Right ventricle myocardium superior (tissue), 1 donor: ENCODE data around the gene TRIO. TPM values are rescaled to one million over a fixed set of nuclear protein-coding genes. Genes with fewer than 3 reads are reported as not detected.
A peak's percentile ranks its signal among the peaks of the same experiment; 100 is the strongest.
"Not testable (repeated sequence)": the region's sequence is repeated elsewhere in the genome, so short reads cannot be mapped to it uniquely, and the experiment has no call there.

Experiments used
- ATAC-seq: fragments of 200-7000 bp; cut with Tn5 transposase; one replicate; pipeline ENCODE4 v1.9.1; 2020; ENCODE audit warnings: mild to moderate bottlenecking; ENCODE audit not compliant: poor library complexity
- DNase-seq: peaks from one replicate; pipeline ENCODE4 v3.0.0-alpha.2; 2020
- intact Hi-C: fragments of 100-400 bp; cut with DNase I; formaldehyde crosslinking; loops from one replicate; pipeline ENCODE4 v1.11.2; 2022
- total RNA-seq: library from RNA; stranded (reverse); fragmentation: NEBNext Ultra II Directional; extraction: Animal tissue kit (Norgen Biotek cat#: 25700); gene quantifications from one replicate; pipeline ENCODE4 v1.2.1, GENCODE V29; 2021
- donor health status: DM: no; HTN: yes; CAD: no; lungs with severe emphysema.

TRIO gene
- total RNA-seq, 1 donor from 2014 or later = 56.0 TPM

DNA sequence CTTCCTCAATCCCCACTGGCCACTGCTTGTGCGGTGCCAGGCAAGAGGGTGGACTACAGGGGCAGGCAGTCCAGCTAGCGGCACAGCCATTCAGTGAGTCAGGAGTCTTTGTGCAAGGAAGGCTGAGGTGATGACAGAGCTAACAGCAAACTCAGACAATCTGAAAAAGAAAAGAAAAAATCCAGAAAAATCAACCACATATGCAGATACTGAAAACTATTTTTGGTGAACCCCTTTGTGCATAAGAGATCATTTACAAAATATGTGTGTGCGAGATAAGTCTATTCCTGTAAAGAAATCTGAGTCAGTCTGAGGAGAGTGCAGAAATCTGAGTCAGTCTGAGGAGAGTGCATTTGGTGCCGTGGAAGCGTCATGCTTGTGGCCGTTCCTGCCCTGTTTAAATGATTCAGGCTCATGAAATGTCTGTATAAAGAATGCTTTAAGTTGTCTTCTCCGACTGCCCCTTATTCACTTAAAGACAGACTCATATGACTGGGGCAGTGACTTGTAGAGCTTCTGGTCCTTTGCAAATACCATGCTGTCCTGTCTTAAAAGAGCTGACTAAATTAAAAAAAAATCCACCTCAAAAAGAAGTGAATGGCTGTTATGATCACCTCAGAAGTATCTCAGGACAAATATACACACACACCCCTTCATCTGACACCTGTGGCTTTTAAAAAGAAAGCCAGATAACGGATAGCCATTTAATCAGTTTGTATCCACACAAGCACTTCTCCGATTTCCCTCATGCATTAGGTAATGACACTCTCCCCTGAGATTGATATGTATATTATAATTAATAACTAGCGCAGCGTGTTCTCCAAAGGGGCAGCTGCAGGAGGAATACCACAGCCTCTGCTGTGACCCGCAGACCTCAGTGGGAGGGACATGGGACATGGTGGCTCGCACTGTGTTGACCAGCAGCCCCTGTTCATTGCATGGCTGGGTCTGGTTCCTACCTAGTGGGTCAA, 47.3 kb downstream of the TRIO start:
- ATAC-seq = peak; percentile 65
- intact Hi-C loops = no loop called here
- no peak for DNase-seq

DNA sequence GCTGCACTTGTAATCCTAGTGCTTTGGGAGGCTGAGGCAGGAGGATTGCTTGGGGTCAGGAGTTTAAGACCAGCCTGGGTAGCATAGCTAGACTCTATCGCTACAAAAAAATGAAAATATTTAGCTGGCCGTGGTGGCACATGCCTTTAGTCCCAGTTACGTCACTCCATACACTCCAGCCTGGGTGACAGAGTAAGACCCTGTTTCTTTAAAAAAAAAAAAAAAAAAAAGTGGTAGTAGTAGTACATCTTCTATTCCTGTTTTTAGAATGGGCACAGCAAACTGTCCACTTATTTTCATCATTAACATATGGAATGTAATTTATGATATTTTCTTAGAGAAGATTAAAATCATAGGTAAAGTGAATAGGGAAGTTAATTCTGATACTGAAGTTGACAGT, 48.2 kb downstream of the TRIO start:
- peak; percentile 3 for ATAC-seq
- DNase-seq = no peak
- intact Hi-C loops = no loop called here

DNA sequence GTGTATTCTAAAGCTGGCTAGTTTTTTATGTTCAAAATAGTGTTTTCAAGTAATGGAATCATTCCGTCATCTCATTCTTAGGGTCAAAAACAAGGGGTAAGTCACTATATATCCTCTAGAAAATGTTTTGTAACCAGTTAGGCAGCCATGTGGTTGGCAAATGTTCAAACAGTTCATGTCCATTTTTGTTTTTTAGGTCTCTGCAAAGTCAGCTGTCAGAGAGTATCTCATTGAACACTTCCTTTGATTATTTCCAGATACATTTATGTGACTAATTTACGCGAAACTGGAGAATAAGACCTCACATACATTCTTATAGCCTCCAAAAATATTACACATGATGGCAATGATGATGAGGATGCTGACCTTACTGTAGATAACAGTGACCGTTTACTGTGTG, 50.4 kb downstream of the TRIO start:
- intact Hi-C loops = no loop called here
- ATAC-seq = no peak
- no peak for DNase-seq

DNA sequence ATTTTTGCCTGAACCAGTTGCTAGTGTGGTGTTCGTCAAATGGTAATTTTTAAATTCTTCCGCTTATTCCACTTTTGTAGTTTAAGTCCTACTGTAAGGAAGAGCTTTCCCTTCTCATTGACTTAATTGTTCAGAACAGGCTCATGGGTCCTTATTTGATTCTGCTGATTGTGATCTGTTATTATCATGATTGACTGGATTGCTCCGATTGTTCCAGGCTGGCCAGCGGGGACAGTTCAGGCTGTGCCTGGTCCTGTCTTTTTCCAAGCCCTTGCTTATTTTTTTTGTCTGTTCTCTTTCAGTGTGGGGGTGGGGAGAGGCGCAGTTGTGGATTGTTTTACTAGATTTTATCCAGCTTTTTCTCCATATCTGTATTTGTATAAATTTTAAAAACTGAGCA, 52.4 kb downstream of the TRIO start:
- DNase-seq (no peak), ATAC-seq (no peak)
- intact Hi-C loops = no loop called here

DNA sequence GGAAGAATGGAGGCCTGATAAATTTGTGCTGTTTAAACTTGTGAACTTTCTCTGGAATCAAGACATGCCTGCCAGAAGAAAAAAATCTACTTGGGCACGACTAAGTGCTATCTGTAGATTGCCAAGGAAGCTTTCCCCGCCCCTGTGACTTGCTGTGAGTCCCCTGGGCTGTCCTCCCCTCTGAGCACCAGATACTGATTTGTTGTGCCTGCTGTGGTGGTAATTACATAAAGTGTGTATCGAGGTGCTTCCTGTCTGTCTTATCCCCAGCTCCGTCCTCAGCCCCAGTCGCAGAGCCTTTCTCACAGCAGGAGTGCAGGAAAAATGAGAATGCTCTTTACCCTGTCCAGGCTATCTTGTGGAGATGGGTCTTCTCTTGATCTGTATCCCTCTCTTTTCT, 53.9 kb downstream of the TRIO start:
- ATAC-seq (no peak), DNase-seq (no peak)
- intact Hi-C loops = no loop called here

DNA sequence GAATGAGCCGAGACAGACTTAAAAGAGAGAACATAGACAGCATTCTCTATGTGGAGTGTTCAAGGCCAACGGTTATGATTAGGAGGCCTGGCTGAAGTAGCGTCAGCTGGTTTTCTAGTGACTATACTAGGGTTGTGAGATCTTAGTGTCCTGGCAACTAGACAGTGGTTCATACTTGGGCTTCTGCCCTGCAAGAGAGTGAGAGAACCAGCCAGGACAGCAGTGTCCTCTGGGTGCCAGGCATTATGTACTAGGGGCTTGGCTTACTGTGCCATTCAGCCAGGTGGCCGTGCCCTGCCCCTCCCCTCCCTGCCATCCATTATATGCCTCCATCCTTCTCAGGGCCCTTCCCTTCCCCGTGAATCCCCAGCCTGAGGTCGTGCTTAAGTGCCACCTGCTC, 56.8 kb downstream of the TRIO start:
- DNase-seq (no peak), ATAC-seq (peak; percentile 92)
- intact Hi-C loops = no loop called here

DNA sequence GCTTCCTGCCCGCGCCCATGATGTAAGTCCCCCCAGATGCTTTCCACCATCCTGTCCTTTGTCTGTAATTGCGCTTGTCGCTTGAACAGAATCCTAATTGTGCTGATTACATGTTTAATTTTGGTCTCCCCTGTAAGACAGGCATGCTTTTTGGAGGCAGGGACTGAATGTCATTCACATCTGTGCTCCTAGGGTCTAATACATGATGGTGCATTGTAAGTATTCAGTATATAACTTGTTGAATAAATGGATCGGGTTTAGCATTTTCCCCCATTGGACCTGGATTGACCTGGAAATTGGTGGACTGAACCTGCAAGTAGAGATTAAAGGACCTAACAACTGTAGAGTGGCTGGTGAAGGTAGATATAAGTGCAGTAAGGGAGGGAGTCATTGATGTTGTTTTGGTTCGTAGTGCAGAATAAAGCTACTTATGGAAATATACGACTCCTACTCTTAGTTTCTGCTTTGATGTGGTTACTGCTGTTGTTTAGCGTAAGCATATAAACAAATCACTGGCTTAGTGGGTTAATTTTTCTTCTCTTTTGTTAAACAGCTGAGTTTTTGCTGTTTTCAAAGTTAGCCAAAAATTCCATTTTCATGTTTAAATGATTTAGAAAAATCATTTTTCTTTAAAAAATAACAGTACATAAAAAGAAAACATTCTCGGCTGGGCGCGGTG, 57.3 kb downstream of the TRIO start:
- ATAC-seq = no peak
- intact Hi-C loops = no loop called here
- DNase-seq = no peak

DNA sequence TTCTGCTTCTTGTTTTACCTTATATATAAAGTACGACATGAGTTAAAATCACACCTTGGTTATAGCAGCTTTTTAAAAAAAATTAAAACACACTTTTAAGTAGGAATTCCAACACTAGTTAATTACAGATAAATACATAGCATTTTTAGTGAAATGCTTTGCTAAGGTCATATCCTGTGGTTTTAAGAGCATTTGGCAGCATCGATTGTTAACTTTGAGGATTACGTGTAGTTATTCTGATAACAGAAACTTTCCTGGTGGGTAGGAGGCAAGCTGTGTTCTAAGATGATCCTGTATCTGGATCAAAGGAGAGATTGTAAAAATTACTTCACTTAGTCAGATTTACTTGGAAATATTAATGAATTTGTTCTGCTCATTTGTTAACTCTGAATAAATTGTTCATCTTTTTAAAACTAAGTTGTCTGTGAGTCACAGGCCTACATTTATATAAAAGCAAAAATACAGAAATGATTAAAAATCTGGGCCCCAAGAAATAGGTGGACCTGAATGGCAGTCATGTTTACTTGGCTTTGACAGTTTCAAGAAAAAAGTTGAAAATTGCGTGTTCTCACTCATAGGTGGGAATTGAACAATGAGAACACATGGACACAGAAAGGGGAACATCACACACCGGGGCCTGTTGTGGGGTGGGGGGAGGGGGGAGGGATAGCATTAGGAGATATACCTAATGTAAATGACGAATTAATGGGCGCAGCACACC, 58.3 kb downstream of the TRIO start:
- intact Hi-C loops = no loop called here
- no peak for ATAC-seq

DNA sequence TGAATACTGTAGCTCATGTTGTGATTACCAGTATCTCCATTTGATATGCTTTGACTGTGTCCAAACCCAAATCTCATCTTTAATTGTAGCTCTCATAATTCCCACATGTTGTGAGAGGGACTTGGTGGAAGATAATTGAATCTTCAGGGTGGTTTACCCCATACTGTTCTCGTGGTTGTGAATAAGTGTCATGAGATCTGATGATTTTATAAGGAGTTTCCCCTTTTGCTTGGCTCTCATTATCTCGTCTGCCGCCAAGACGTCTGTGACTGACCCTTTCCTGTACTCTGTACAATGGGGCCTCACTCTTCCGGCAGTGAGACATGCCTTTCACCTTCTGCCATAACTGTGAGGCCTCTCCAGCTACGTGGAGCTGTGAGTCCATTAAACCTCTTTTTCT, 59.3 kb downstream of the TRIO start:
- DNase-seq (no peak), ATAC-seq (no peak)
- intact Hi-C loops = no loop called here

More for the DNA sequence above, 58.3 kb downstream of the TRIO start:
- no peak for DNase-seq

DNA sequence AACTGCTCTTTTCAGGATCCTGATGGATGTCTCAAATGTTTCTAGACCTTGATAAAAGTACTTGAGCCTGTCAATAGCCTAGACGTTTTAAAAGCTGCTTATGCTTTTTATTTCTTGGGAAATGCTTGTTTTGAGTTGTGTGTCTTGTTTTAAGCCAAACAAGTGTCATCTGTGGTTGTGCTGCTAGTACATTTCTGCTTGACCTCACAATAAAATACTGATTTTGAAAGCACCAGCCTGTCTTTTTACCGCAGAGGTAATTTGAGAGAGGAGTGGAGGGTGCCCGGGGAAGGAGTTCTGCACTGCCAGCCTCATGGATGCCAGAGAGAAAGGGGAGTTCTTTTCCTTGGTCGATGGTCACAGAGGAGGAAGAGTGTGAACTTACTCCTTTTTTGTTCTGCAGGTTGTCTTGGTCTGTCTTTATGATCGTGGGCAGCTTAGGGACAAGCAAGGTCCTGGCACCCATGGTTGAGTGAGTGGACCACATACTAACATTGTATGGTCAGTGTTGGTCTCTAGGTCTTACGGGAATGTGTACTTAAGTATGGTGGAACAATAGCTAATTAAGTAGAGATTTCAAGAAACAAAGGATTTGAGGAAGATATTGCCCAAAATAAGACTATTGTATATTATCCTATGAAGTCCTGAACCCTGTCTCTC, 61.0 kb downstream of the TRIO start:
- DNase-seq = no peak
- ATAC-seq = no peak
- intact Hi-C loops = no loop called here

DNA sequence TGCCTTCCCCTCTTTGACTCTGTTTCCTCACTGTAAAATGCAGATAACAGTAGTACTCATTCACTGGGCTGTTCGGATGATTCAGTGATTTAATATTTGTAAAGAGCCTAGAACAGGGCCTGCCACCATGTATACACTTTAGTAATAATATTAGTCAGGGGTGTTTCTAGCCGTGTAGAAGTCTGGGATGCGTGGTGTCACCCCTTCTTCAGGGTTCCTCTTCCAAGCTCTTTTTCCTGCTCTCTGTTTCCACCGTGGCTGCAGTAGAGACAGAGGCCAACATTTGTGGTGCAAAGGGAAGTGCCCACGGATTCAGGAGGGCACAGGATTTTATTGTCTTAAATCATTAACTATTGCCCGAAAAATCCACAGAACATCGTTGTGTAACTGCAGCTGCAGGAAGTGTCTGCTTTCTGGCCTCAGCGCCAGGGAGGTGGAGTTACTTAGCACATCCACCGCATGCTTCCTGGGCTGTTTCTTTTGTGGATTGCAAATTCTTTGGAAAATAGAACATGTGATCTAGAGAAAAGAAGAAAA, 61.7 kb downstream of the TRIO start:
- DNase-seq (peak; percentile 74), ATAC-seq (peak; percentile 66)
- intact Hi-C loops = no loop called here

DNA sequence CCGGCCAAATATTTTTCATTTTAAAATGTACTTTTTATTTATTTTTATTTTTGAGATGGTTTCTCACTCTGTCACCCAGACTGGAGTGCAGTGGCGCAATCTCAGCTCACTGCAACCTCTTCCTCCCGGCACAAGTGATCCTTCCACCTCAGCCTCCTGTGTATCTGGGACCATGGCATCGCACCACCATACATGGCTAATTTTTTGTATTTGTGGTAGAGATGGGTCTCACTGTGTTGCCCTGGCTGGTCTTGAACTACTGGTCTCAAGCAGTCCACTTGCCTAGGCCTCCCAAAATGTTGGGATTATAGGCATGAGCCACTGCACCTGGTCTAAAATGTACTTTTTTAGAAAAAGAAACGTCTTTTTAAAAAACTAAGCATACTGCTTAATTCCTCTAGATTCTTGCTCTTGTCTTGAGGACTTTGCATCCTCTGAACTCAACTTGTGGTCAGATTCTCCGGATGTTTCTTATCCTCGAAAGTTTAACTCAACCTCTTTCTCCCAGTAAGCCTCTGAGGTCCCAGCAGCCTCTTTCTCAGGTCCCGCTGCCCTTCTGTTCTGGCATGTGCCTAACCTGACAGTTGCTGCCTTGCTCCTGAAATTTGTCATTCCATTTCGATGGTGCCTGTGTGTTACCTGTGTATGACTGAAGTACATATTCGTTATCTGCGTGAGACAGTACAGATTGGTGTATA, 63.0 kb downstream of the TRIO start:
- intact Hi-C loops = no loop called here
- no peak for ATAC-seq
- DNase-seq = no peak

DNA sequence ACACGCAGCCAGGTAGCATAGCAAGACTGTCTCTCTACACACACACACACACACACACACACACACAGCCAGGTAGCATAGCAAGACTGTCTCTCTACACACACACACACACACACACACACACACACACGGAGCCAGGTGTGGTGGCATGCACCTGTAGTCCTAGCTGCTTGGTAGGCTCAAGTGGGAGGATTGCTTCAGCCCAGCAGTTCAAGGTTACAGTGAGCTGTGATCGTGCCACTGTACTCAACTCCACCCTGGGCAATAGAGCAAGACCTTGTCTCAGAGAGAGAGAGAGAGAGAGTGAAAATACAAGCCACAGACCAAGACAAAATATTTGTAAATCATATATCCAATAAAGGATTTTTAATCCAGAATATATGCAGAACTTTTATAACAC, 64.3 kb downstream of the TRIO start:
- intact Hi-C loops, DNase-seq, ATAC-seq: not testable (repeated sequence)

DNA sequence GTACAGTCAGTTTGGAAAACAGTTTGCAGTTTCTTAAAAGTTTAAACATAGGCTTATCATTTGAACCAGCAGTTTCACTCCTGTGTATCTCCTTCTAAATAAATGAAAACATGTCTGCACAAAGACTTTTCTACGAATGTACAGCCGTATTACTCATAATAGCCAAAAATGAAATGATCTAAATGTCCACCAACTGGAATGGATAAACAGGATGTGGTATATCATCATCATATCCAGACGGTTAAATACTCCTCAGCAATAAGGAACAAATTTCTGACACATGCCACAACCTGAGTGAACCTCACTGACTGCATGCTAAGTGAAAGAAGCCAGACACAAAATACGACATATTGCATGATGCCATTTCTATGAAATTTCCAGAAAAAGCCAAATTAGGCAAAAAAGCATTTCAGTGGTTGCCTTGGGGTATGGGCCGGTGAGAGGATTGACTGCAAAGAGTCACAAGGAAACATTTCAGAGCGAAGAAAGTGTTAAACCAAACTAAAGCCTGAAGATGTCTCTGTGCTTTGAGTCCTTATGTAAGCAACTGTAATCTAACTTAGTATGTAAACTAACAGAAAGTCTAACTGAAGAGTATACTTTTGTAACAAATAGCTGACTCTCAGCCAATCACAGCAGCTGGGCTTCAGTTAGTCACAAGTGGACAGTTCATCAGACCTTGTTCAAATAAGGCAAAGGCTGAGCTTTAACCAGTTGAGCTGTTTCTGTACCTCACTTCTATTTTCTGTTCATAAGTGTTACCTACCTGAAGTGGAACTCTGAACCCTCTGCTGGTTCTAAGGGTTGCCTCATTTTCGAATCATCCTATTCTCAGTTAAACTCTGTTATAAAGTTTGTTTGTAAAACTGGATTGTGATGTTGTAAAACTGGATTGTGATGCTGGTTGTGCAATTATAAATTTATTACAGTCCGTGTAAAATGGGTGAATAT, 65.2 kb downstream of the TRIO start:
- ATAC-seq (peak; percentile 24), DNase-seq (no peak)
- intact Hi-C loops = no loop called here

DNA sequence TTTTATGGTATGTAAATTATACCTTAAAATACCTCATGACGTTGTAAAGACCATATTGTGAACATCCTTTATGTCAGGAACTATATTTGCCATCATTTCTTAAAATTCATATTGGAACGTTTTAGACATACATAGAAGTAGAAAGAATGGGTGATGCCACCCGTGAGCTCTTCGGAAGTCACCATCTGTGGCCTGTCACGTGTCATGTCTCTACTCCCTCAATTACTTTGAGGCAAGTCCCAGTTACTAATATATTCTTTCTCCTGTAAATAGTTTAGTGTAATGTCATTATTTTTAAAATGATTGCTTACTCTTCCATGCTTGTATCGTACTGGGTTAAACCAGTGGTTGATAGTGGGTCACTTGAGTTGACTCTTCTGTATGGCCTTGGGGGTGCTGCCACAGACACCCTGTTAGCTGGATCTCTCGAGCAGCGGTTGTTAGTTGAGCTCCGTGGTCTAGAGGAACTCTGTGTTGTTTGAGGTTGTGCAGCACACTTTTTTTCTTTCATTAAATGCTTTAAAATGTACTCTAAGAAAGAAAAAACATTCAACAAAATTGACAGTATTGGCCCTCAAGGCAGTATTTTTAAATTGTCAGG, 66.2 kb downstream of the TRIO start:
- no peak for DNase-seq
- intact Hi-C loops = no loop called here
- no peak for ATAC-seq

DNA sequence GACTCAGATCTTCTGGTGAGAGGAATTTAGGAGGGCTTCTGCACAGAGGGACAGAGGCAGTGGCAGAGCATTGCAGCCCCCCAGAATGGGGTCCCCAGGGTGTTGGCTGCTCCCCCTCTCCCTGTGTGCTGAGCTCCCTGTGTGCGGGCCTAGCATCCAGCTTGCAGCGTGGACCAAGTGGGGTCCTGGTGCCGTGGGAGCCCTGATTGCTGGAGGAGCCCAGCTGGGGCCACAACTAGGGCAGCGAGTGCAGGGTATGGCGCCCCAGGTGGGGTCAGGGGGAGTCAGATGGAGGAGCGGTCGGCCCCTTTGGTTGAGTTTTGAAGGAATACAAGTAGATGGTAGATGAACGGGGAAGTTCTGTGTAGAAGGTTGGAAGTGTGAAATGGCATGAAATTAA, 66.7 kb downstream of the TRIO start:
- no peak for DNase-seq
- no peak for ATAC-seq
- intact Hi-C loops = no loop called here

DNA sequence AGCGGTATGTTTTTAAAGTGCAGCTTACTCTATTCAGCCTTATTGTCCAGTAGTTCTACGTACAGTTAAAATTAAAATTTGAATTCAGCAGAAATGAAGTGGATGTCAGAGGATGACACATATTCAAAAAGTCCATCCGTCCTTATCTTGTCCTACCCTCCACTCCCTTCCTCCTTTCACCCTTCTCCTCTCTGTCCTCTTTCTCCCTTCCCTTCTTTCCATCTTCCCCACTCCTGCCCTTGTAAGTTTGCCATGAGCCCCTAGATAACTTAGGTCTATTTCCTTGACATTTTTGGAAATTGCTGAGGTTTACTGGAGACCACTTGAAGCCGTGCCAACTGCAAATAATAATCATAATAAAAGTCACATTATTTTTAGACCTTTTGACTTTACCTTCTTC, 67.6 kb downstream of the TRIO start:
- ATAC-seq (no peak), DNase-seq (no peak)
- intact Hi-C loops = no loop called here
